GM19463 (cell line): Measurements from ENCODE around the gene AP2B1.

Experiments
- ATAC-seq: cut with Tn5 transposase; IDR thresholded peaks from one replicate; pipeline ENCODE4 v1.9.1; 2021; ENCODE audit warnings: mild to moderate bottlenecking, moderate library complexity; ENCODE audit not compliant: unreplicated experiment

The AP2B1 gene

DNA sequence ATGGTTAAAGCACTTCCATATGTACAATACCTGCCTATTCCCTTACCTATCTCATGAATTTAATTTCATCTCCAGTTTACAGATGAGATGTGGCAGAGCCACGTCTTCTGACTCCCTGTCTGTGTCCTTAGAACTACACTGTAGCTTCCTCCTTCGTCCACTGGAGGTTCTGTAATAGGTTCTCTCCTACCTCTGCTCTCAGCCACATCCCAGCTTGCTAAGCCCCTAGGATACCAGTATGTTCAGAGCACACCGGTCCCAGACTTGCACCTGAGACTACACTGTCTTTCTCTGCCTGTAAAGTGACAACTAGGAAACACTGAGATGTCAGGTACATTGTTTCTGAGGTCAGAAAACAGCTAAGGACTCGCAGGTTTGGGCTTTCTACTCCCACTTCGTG lies 140.5 kb downstream of the AP2B1 start:
- no peak for ATAC-seq

DNA sequence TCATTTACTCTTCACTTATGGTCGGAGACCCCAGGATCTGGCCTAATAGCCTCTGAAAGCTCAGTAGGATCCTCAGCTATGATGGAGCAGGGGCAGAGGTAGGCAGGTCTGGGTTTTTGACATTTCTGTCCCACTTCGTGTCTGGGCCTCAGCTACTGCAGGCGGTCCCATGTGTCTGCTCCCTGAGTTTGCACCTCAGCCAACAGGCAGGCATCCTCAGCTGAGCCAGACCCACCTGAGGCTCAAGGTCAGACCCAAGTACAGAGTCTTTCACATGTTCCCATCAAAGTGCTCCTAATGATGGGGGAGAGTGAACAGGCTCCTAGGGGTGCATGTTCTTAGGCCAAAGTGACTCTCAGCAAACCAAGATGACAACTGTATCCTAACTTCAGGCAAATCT lies 141.4 kb downstream of the AP2B1 start:
- ATAC-seq = no peak

DNA sequence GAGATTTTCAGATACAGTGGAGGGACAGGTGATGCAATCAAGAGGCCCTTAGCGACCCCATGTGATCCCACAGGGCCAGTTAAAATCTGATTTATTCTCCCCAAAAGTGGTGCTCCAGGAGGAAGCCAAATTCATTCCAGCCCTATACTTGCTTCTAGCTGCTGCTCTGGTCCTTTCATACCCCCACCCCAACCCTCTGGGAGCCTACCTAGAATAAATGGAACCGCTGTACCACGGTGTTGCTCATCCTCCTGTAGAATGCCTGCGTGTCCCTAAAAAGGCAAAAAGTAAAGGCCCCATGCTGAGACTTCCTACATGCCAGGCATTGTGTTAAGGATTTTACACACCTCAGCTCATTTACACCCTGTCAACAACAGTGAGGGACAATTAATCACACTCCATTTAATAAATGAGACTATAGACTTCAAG lies 142.3 kb downstream of the AP2B1 start:
- no peak for ATAC-seq

DNA sequence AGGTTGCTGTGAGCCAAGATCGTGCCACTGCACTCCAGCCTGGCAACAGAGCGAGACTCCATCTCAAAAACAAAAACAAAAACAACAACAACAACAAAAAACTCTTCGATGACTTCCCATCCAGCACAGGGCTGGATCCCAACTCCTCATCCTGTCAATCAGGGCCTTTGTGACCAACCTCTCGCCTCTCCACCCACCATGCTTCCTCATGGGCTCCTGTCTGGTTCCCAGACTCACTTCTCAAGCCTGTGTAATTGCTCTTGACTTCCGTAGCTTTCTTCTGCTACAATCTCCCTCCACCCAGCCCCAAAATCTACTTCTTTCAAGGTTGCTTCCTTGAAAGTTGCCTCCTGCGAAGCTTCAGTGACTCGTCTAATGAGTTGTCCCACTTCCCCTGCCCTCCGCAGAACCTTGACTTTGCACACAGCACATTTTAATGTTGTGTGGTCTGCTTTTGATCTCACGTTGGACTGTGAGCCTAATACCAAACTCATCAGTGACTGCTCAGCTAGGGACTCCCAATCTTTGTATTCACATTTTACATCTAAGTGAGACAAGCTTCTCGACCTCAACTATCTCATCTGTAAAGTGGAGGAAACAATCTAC lies 143.4 kb downstream of the AP2B1 start:
- ATAC-seq = no peak

DNA sequence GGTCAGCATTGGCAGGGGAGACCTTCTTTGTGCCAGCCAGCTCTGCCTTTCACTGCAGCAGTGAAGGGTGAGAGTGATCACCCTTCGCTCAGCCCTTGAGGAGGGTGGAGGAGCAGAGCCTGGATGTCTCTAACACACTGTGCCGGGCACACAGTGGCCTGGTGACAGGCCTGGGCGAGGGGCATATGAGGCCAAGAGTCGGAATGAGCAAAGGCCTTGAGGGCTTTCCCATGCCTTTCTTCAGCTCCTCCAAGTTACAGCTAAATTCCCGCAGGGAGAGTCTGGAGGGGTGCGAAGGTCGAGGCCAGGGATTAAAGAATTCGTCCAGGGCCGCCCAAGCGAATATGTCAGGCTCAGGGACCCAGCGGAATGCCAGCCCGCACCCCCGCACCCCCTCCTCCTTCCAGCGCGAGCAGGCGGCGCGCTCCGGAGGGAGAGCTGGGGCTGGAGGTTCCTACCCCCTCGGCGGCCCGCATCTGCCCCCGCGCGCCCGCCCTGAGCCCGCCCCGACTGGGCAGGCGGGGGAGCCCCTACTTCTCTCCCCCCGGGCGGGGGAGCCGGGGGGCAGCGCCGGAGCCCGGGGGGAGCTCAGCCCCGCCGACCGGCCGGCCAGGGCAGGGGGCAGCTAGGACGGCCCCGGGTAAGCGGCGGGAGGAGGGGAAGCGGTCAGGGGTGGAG lies 144.3 kb downstream of the AP2B1 start, which contains the start of gene RASL10B:
Gene RASL10B, plus strand, starts transcription at position 401 of the 678 bp plus-strand sequence. CDS start 3,546 bp downstream, outside the sequence.
- ATAC-seq = no peak

DNA sequence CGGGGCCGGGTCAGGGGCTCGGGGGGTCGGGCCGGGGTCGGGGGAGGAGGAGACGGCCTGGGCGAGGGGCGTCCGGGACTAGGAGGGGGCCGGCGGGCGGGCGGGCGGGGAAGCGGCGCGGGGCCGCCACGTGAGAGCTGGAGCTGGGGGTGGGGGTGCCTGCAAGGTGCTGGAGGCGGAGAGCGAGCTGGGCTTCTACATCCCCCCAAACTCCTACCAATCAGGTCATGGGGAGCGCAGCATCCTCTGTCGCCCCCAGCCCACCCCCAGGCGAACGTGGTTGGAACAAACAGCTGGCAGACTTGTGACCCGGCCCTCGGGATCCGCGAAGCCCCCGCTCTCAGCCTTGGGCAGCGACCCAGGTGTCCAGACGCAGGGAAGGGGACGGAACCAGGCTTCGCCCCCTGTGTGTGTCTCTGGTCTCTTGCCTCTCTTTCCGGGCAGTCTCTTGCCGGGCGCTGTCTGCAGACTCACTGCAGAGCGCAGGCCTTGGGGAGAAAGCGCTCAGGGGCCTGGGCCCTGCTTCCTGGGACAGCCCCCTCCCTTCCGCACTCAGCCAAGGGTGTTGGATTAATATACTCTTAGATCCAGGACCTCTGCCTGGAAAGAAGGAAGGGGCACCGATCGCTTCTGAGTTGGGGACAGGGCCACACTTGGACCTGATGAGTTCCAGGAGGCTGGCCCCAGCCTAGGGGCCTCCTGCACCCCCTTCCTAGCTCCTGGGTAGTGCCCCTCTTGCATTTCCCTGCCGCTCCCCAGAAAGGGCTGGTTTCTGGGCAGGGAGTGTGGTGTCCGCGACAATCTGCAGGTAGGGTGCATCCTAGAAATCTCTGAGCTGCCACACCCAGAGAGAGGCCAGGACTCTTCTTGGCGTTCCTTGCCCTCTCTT lies 145.0 kb downstream of the AP2B1 start:
- no peak for ATAC-seq

DNA sequence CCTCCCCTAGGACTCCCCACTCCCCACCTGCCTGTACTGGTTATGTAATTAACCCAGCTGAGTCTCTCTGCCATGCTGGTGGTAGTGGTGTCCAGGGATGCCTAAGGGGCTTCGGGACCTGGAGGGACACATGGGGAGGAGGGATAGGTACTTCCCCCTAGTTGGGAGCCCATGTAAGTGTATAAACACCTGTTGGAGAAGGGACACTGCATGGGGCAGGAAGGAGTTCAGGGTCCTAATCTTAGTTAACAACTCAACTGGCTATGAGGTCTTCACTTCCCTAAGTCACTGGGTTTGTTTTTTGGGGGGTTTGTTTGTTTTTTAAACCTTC lies 145.6 kb downstream of the AP2B1 start:
- ATAC-seq = no peak

DNA sequence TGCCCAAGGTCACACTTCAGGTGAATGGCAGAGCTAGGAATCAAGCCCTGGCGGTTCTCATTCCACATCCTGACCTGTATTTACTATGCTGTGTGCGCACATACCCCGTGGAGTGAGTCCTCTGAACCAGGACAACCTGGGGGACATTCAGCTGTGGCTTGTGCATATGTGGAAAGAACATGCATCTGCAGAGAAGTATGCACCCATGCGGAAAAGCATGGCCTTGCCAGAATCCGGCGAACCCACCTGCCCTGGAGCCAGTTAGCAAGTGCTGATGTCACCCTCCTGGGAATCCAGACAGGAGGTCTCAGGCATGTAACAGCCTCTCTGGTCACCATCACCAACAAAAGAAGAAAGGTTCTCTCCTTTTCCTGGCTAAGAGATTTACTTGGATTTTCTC lies 146.2 kb downstream of the AP2B1 start:
- ATAC-seq = no peak

DNA sequence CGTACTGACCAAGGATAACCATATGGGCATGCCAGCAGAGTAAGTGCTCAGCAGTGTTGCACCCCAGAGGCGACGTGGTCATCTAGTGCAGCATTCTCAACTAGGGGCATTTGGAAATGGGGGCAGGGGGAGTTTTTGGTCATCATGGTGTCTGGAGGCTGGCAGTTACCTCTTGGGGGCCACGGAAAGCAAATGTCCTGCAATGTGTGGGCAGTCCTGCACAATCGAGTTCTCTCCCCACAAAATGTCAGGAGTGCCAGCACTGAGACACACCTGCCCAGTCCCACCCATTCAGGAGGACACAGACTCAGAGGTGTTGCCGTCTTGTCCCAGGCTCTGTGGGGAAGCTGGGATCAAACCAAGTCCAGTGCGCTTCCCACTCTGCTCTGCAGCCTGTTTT lies 147.3 kb downstream of the AP2B1 start:
- ATAC-seq = no peak

DNA sequence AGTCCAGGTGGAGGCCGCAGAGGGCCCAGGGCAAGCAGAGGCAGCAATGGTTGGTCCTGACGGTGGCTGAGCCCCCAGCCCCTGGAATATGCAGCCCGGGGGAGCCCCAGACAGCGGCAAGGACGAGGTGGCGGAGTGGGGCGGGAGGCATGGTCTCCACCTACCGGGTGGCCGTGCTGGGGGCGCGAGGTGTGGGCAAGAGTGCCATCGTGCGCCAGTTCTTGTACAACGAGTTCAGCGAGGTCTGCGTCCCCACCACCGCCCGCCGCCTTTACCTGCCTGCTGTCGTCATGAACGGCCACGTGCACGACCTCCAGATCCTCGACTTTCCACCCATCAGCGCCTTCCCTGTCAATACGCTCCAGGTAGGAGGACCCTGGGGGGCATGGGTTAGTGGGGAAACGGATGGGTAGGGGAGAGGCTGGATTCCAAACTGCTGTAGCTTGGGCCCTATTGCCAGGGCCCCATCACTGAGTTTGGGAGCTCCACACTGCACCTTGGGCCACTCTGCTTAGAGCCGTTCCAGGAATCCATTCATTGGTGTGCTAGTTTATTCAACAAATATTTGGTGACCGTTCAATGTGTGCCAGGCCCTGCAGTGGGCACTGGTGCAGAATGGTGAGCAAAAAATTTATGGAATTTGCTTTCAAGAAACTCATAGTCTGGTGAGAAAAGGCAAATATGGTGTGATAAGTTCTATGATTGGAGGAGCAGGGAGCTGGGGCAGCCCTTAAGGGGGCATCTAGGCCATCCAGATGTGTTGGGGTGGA lies 148.1 kb downstream of the AP2B1 start:
- no peak for ATAC-seq

DNA sequence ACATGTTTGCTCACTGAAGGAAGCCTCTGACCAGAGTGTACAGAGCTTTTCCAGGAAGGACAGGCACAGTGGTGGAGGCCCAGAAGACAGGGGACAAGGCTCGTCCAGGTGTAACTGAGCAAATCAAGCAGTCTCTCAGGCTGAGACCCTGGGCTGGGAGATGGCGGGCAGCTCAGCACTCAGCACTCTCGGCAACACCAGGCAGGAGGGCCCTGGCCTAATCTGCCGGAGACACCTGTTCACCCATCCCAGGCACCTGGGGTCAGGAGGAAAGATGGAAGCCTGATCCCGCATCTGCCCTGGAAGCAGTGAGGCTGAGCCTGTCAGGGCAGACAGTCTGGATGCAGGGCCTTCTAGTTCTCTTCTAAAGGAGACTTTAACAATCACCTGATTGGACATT lies 149.1 kb downstream of the AP2B1 start:
- no peak for ATAC-seq

DNA sequence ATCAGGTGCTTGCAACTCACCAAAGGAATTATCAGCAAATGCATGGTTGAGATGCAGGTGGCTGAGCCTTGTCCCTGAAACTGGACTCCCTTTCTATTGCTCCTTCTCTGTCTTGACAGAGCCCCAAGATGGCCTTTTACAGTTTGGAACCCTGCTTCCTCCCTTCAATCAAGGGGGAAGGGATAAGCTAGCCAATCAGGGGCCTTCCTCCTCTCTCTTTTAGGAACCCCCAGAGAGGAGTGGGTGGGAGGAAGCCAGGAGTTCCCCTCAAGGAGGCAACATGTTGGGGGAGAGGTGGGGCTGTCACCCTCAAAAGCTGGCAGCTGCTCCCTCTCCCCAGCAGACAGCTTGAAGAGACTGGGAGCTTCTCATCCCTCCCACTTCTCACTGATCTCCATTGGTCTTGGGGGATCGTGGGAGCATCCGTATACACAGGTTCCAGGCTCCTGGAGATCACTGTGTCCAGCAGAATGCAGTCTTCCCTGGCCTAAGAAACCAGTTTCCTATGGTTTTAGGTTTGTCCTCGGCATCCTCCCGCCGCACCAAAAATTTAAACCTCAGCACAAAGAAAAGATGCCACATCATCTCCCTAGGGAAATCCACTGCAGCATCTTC lies 151.5 kb downstream of the AP2B1 start:
- ATAC-seq = no peak

DNA sequence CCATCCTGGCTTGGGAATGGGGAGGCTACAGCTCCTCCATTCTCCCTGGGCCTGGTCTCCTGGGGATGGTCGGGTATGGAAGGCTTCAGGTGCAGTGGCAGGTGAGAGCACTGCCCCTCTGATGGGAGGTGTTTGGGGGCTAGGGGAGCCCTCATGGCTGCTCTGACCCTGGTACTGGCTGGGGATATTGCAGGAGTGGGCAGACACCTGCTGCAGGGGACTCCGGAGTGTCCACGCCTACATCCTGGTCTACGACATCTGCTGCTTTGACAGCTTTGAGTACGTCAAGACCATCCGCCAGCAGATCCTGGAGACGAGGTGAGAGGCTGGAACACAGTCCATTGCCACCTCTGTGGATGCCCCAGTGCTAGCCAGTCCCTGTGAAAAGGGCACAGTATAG lies 153.1 kb downstream of the AP2B1 start:
- no peak for ATAC-seq

DNA sequence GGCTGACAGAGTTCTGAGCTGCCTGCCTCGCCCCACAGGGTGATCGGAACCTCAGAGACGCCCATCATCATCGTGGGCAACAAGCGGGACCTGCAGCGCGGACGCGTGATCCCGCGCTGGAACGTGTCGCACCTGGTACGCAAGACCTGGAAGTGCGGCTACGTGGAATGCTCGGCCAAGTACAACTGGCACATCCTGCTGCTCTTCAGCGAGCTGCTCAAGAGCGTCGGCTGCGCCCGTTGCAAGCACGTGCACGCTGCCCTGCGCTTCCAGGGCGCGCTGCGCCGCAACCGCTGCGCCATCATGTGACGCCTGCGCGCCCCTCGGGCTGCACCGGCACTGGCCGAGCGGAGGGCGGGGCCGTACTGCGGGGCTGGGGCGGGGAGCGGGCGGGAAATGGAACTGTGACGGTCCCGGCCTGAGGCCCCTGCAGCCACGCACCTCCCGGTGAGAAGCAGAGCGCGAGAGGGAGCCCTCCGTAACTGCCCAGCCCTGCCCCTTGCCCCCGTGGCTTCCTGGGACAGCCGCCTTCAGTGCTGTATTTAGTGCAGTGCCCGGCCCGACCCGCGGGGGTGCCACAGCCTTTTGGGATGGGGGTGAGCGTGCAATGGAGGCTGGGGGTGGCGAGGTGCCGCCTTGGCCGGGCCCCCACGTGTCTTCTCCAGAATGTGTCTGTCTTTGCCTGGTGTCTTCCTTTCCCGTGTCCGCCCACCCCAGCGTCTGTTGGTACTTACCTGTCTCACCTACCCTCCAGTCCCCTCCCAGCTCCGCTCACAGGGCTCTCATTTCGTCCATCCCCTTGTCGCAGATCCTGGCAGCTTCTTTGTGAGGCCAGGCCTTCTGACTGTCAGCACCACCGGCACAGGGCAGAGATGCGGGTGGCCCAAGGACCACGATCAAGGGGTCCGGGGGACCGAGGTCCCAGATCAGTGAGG lies 154.1 kb downstream of the AP2B1 start:
- no peak for ATAC-seq

DNA sequence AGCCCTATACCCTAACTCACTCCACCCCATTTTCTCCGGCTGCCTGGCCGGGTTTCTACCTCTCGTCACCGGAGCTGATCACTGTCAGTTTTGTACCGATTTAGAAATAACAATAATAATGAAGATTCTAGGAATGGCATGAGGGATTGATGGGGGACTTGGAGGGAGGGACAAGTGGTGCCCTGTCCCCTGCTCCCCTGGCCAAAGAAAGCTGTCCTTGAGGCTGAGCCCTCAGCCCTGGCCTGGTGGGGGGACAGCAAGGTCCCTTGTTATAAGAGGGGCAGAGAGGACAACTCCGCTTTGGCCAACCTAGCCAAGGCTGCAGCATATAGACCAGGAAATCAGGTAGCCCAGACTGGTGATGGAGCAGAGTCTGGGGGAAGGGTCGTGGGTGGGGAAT lies 155.4 kb downstream of the AP2B1 start:
- no peak for ATAC-seq

DNA sequence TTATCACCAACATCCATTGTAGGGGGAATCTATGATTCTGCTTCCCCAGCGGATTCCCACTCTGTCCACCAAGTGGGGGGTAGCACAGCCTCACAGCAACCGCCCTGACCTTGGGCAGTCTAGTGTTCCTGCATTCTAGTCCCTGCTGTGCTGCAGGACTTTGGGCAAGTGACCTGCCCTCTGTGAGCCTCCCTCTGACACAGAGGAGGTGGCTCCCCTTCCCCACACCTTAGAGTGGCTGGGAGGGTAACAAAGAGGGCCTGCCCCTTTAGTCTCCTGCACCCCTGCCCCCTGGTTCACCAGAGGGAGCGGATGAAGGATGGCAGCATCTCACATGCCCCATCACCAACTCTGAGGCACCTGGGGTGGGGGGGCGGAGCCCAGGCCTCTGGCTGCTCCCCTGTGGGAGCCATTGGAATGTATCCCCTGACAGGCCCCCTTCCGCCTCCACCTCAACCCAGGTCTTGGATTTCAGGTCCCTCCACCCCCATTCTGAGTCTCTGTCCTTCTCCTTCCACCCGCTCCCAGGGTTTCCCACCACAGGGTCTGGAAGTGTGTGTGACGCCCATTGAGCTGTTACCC lies 155.9 kb downstream of the AP2B1 start:
- ATAC-seq = no peak

DNA sequence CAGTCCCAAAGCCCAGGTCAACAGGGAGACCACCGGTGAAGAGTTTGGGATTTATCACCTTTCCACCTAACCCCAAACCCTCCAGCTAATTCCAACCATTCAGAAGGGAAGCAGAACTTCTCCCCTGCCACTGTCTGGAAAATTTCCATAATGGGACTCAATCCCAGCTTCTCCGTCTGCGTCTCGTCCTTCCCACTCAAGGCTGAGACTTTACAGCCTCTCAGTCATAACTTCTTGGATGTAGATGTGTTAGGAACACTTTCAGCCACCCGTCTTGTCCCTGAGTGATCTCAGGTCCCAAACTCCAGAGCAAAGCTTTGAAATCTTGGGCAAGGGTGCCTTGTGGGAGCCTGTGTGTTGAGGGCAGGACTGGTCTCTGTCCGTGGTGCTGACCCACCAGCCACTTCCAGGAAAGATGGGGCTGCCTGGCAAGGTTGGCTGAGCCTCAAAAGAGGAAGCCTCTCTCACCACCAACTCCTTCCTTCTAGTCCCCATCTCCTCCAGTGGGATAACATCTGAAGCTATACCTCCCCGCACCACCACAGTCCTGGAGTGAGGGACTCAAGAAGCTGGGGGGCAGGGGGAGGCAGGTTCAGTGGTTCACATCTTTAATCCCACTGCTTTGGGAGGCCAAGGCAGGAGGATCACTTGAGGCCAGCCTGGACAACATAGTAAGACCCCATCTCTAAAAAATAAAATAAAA lies 156.7 kb downstream of the AP2B1 start:
- ATAC-seq = no peak

DNA sequence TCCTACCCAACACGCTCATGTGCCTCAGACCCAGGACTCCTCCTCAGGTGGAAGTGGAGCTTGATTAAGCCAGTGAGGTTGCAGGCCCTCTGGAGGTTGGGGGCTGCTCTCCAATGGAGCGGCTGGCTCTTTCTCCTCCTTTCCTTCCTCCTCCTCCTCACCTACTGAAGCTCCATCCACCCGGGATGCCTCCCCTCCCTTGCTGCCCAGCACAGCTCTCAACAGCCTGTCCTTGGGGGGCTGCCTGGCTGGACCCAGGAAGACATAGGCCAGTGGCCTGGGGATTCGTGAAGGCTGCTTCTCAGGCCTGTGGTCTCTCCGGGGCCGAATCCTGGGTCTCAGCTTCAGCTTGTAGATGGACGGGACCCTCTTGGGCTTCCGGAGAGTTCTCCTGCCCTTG lies 157.7 kb downstream of the AP2B1 start:
- no peak for ATAC-seq

DNA sequence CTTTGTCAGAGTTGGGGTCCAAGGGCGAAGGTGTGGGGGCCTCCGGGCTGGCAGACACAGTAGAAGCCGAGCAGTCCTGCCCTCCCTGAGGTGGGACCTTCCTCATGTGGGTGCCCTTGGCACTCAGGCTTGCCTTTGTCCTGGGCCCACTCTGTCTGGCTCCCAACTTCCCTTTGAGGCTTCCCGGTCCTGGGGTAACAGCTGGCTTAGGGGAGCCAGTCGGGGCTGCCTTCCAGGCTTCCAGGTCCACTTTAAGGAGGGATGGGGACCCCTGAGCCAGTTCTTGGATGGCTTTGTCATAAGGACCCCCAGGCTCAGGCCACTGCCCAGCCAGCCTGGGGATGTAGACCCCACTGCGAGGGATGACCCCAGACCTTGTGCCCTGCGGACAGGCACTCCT lies 158.1 kb downstream of the AP2B1 start:
- ATAC-seq = no peak
